ENCODE data around the gene KCNK5.

KCNK5 gene

DNA sequence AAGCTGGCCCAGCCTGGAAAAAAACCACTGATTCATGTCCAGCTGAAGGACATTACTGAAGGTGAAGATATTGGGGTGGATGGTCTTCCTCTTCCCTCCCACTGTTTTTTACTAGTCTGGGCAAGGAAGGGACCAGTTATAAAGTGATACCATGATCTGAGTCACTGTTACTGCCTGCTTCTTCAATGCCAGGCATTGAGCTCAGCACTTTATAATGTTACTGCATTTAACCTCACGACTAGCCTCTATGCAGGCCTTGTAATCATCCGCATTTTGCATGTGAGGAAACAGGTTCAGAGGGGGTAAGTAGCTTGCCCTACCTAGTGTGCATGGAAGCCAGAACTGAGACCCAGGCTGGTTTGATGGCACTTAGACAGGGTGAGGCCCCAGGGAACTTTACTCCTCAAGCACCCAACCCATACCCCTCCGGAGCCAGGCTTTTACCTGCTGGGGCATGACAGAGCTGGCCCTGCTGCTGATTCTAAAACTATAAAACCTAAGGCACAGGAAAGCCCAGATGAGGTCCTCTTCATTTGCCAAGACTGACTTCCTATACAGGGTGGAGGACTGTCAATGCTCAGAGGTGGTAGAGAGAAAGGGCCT, 11.0 kb upstream of the KCNK5 start:
- no peak for DNase-seq (ENCODE audit: low read depth in 2 of 2)

DNA sequence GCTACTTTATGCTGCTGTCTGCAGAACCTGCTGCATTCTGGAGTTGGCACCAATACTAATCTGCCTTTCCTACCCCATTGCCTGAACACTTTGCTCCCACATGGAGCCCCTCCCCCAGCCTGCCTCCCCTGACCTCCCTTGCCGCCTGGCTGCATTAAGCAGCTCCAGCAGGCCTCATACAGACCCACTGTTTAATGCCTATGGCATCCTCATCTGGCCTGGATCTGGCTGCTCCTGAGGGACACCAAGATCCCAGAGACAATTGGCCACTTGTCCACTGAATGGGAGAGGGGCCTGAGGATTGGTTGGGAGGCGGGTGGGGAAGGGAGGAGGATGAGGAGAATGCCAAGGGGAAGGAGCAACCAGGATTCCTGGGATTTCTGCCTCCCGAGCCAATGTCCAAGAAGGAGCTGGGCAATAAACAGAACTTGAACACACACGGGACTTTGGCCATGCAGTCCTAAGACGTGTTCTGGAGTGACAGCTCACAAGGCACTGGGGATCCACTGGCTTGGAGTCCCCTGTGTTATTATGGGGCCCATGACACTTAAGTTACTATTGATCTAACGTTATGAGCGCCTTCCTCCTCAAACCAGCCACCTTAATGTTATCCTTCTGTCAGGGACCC, 10.4 kb upstream of the KCNK5 start:
- no peak for DNase-seq (ENCODE audit: low read depth in 2 of 2)

DNA sequence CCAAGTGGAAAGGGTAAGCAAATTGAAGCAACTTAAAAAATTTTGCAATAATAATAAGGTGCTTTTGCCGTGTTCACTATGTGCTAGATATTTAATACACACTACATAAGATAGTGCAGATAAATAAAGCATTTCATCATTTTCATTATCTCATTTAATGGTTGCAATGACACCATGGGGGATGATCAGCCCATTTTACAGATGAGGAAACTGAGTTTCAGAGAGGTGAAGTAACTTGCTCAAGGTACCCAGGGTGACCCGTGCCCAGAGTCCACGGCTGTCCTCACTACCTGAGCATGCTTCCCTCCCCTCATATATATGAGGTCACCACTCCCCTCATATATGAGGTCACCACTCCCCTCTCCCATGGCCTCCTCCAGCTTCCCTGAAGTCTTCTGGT, 7.5 kb upstream of the KCNK5 start:
- no peak for DNase-seq (ENCODE audit: low read depth in 2 of 2)

DNA sequence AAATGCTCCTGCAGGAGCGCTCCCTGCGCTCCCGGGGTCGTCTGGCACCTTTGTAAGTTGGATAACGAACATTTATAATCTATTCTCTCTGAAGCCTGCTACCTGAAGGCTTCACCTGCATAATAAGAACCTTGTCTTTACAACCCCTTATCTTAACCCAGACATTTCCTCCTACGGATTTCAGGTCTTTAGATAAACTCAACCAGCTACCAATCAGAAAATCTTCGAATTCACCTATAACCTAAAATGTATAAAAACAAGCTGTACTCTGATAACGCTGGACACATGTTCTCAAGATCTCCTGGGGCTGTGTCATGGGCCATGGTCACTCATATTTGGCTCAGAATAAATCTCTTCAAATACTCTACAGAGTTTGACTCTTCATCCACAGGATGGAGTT, 4.1 kb upstream of the KCNK5 start:
- no peak for DNase-seq (ENCODE audit: low read depth in 2 of 2)

DNA sequence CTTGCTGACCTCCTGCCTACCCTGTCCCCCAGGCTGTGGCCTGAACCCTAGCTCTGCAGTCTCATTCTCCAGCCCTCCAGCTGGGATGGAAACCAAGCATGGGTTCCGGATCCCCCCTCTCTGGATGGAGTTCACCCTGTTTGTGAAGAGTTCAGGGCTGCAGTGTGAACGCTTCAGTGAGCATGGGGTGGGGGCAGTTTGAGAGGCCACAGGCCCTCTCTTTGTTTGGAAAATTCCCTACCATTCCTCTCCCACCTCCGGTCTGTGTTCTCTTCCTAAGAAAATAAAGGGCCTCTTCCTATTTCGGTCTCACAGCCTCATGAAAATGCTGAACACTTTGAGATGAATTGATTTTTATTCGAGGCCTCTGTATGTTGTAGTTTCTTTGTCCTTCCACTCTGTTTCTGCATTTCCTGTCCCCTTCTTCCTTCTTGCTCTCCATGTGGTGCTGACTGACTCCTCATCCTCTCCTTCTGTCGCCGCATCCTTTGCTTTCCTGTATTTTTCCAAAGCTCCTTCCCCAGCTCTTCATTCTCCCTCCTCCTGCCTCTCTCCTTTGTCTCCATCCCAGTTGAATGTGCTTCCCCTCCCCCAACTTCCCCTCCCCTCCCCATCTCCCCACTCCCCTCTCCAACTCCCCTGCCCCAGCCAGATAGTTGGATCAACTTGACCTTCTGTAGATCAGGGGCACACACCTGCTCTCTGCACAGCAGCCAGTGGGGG, 2.4 kb upstream of the KCNK5 start:
- no peak for DNase-seq (ENCODE audit: low read depth in 2 of 2)

DNA sequence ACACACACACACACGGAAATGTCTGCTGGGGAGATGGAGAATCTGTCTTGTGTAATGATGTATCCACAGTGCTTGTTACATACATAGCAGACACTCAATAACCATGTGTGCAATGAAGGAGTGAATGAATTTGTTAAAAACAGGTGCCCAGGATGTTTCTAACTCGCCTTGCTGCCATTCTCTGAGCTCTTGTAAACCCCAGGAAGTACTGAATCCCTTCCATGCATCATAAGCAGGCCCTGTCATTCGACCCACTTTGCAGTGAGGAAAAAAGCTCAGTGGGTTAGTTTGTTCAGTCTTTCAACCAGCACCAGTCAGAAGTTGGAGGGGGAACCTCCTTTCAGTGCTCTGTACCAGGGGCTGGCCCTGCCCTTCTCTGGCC, 1.4 kb upstream of the KCNK5 start:
- DNase-seq (ENCODE audit: low read depth in 2 of 2), result no peak

DNA sequence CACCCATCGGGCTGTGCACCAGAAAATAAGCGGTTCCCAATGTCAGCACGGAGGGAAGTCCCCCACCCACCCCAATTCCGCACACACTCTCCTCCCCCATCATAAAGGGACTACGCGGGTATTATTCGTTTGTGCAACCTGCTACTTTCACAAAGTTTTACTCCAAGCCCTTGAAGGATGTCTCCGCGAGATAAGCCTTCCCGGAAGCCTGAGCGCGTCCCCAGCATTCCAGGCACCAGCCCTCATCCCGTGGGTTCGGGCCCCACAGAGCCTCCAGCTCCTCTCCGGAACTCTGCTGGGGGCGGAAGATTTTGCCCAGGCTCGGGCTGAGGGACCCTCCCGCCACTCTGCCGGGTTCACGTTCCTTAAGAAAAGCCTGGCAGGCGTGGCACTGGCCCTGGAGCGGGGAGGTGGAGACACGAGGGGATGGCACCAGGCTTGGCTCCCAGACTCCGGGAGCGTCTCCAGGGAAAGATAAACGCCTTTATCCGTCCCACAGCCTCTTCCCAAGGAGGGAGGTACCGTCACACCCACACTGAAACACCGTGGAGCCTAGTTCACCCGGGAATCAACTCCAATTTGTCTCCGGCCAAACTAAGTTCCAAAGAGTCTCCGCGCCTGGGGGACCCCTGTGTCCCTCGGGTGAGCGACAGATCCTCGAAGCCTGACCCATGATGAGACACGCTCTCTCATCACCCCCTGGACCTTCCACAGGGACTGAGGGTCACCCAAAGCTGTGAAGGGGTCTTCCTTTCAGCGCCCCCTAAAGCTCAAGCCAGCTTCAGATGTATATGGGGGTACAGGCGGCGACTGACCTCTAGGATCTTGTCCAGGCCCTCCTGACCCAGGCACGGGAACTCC, 934 bp downstream of the KCNK5 start:
- DNase-seq (ENCODE audit: low read depth in 2 of 2), result peak; percentile 23 to 48

DNA sequence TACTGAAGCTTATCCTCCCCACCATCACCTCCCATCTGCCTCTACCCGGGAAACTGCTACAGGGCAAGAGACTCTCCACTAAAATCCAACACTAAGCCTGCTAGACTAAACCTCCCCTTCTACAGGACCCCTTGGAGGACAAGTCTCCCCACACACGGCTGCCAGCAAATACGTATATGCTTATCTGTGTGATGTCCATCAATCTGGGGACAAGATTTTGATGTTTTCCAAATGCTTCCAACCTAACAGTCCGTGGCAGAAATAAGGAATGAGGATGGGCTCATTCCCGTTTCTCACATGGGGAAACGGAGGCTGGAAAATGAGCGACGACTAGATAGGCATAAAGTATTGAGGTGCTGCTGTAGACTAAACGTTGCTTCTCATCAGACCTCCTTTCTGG, 1.8 kb downstream of the KCNK5 start:
- DNase-seq (ENCODE audit: low read depth in 2 of 2), result no peak

DNA sequence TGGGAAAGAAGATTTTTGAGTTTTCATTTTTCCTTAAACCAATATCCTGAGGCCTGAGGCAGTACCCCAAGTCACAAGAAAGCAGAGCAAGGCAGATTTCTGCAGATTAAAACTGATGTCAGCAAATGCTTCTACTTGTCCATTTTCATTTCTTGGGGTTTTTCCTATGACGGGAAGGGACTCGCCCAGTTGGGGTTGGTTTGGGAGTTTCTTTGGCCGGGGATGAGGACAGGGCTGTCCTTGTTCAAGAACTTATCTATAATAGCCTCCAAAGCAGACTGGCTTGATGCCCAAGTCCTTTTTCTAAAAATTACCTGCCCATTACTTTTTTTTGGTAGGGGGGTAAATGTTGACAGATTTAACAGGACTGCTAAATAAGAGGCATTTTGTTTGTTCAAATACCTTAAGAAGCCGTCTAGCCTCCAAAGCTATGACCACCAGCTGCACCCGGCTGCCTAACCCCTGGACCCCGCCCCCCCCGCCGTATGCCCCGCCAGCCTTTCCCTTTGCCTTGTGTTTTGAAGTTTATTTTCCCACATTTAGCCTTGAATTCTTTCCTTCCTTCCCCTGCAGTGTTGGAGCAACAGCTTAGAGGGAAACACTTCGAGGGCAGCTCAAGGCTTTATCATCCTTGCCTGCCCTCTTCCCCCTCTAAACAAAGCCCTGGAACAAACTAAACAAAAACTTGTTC, 2.5 kb downstream of the KCNK5 start:
- no peak for DNase-seq (ENCODE audit: low read depth in 2 of 2)

DNA sequence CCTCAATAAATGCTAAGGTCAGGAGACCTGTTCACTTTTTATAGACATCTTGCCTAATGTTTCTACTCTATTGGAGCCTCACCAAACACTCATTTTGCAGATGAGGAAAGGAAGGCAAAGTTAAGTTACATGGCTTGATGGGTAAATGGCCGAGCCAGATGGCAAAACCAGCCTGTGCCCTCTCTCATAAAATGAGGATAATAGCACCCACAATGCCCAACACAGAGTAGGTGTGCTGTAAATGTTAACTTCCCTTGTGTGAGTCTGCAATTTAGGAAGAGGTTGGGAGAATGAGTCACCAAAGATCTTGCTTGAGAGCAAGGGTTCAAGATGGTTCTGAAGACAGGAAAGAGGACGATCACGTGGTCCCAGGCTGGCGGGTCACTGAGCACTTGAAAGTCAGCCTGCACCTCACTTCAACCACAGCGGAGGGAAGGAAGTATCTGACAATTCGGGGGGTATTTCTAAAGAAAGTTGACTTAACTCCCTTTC, 3.3 kb downstream of the KCNK5 start:
- peak in 1 of 2 donors; percentile 45 for DNase-seq (ENCODE audit: low read depth in 2 of 2)

DNA sequence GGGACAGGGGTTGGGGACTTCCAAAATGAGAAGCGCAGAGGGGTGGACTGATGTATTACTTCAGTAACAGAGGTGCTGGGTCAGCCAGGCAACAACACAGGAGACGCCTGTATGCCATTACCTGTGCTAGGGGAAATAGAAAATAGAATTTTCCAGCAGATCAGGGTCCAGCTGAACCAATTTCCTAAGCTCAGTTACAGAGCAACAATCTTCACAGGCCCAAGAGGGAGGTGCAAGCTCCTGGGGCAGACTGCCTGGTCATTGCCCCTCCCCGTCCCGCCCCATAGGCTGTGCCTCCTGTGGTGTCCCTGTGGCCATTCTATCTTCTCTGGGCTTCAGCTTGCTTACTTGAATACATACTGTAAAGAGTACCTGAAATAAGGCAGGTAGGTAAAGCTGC, 3.7 kb downstream of the KCNK5 start:
- no peak for DNase-seq (ENCODE audit: low read depth in 2 of 2)

DNA sequence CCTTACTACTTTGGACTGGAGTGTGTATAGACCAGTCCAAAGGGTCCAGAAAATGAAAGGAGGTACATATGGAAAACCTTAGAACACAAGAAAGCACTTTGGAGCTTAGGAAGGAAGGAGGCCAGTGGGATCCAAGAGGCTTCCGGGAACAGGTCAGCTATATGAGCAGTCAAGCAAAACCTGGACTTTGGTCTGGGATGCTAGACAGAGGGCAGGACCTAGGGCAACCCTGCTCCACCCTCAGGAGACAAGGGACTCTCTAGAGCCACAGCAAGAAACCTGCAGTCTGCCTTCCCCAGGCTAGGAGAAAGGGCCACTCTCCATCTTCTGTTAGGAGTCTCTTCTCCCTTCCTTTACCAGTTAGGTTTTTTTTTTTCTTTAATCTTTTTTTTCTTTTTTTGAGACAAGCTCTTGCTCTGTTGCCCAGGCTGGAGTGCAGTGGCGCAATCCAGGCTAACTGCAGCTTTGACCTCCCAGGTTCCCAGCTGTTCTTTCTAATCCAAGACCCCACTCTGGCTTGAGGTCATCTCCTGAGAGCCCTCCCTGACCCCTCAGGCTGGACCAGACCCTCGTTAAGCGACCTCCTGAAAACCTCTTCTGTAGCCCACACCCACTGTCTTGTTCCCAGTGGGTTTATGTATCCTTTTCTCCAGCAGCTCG, 4.6 kb downstream of the KCNK5 start:
- no peak for DNase-seq (ENCODE audit: low read depth in 2 of 2)

DNA sequence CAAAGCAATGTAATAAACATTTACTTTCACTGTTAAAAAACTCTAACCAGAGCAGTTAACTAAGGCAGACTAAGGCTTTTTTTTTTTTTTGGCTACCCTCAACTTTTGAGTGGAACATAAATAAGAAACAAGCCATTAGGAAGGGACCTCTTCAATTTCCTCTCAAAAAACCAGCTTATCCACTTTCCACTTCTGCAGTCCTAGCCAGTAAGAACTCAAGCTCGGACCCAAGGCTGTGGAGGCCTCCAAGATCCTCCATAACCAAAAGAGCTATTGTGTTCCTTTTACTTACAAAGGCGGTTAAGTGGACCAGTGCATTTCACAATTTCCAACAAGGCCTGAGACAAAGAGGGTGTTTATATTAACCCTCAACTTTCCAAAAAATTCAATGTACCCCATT, 5.3 kb downstream of the KCNK5 start:
- no peak for DNase-seq (ENCODE audit: low read depth in 2 of 2)

DNA sequence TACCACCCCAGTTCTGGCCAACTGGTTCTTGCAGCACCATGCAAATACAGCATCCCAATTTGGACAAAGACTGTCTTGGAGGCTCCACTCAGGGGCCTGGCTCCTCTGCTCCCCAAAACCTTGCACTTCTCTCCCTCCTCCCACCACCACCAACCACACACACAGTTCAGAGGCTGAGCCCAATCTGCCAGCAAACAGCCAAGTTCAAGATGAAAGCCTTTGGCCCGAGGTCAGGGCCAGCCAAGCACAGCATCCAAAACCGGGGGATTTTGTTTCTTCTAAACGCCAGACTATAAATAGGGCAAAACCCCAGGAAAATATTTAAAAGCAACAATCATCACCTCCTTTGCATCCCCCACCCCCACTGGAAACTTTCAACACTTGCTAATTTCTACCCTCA, 5.7 kb downstream of the KCNK5 start:
- no peak for DNase-seq (ENCODE audit: low read depth in 2 of 2)

DNA sequence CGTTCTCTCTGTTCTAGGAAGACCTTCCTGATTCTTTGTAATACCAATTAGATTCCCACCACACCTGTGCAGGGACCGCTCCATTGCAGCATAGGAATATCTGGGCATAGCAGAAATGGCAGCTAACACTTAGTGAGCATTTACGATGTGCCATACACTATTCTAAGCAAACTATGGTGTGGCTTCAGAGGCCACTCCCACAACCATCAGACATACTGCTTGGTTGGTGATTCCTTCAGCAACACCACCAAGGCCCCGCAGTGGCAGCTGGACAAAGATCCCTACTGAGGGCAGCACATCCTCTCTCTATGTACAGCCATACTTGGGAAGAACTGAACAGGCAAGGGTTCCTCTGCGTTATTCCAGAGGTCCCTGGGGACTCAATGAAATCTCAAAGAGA, 6.2 kb downstream of the KCNK5 start:
- no peak for DNase-seq (ENCODE audit: low read depth in 2 of 2)

DNA sequence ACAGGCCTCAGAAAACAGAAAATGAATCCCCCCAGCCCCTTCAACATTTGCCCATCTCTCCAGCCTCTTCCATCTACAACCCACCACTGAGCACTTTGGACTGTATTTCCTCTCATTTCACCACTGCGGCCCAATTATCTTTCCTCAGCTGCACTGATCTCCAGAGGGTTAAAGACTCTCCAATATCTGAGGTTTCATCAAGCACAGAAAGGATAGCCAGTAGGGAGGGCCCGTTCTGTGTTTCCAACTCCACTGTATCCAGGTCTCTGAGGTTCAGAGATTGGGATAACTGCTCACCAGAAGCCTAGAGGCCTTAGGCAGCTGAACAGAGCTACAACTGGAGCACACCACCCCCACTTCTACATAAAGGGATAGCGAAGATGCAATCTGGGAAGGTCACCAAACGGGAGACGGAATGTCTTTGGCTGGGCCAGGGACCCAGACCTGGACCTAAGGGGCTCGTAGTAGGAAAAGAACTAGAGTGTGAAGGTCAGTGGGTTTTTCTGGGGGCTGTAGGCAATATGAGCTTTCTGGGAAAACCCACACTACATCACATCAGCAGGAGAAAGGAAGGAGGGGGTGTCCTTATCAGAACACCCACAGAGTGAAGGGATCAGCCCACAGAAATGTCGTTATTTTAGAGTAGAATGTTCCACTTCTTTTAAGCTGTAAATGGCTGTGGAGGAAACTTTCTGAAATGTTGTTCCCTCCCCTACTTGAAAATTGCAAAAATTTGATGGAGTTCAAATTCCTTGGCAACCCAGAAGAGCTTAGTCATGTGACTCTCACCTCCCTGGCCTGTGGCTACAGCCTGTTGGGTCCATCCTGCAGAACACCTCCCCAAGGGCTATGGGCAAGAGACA, 7.3 kb downstream of the KCNK5 start:
- DNase-seq (ENCODE audit: low read depth in 2 of 2), result no peak

DNA sequence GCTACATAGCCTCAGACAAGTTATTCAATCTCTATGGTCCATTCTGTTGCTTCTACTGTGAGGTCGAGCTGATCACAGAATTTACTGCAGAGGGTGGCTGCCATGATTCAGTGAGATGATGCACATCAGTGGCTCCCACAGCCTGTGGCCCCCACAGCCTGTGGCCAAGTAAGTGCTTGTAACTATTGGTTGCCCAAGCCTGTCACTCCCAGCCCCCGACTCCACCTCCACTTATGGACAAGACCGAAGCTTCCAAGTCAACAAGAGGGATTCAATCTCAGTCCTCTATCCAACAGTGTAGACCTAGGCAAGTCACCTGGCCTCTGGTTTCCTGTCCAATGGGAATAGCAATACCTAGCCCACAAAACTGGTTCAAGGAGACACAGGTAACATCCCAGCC, 8.2 kb downstream of the KCNK5 start:
- DNase-seq (ENCODE audit: low read depth in 2 of 2), result no peak

DNA sequence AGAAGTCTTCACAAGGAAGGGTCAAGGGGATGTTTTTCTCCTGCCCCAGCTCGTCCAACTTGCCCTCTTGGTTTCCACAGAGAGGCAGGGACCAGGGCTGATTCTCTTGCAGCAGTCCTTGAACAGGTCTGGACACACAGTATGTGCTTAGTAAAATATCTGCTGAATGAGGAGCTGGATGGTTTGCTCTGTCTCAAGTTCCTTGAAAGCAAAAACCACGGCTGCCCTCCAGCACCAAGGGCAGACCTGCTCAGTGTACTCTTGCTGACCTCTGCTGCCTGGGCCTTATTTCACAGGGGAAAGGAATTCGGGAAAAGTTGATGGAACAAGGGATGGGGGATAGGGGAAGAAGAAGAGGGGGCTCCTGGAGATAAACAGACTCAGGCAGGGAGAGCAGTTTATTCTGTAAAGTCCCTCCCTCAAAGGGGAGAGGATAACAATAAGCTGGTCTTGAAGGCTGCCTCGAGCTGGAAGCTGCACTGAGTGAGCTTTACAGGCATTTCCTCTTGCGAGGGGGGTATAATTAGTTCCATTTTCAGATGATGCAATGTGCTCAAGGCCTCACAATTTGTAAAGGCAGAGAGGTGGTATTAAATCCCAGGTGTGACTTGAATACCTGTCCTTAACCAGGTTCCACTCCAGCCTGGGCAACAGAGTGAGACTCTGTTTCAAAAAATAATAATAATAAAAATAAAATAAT, 10.3 kb downstream of the KCNK5 start:
- no peak for DNase-seq (ENCODE audit: low read depth in 2 of 2)

DNA sequence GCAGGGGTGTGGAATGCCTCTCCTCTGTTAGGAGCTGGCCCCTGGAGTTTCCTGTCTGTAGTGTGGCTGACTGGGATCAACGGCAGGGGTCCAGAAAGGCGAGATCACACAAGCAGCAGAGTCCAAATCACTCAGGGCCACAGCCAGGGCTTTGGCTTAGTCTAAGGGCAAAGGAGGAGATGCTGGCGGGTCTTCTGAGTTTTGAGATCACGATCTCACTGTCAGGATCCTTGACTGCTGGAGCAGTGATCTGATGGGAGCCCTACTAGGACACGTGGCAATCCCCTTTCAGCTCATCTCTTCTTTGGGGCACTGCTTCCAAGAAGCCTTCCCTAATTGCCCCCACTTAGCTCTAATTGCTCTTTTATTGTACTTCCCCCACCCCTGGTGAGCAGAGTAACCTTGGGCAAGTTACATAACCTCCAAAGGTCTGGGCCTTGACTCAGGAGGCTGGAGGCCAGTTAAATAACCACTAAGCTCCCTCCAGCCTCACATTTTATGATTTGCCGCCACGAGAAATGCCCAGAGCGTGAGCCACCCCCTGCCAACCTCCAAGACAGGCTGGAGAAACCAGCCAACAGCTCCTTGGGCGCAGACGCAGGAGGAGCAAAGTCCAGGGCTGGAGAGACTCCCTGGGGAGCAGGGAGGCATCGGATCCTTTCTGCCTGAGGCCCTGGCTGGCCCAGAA, 12.0 kb downstream of the KCNK5 start:
- no peak for DNase-seq (ENCODE audit: low read depth in 2 of 2)

Measured in stimulated activated CD4-positive, alpha-beta T cell treated with anti-CD3 and anti-CD28 coated beads, Interleukin-15, amount 100 ng/mL, for 48 hours (primary cell).